ENCODE measurements around the gene TMEM267. TPM values are rescaled to one million over a fixed set of nuclear protein-coding genes. Genes with fewer than 3 reads are reported as not detected.

TMEM267 gene
- total RNA-seq, 1 experiment from 2014 or later, result 9.7 TPM

DNA sequence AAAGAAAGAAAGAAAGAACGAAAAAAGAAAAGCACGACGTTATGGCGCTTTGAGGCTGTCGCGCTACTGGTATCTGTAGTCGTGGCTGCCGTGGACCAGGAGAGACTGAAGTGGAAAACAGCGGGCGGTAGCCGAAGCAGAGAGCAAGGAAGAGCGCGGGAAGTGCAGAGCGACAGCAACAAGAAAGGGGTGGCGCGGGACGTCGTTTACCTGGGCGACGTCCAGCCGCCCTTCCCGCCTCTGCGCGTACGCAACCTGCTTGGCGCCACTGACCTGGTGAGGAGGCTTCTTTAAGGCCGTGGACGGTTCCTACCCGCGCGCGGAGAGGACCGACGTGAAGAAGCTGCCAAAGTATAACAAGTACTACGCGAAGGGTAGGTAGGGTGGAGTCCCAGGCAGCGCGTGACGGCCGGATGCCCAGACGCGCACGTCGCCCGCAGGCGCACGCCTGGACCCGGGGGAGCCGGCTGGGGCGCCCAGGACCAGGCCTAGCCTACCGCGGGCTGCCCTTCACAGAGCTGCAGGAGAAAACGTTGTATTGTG lies 86.8 kb downstream of the TMEM267 start:
- no TSS peak for BruUV-seq (replicated peaks)
- Histone ChIP-seq H3K36me3 (ENCODE audit: insufficient read depth, low read length, poor library complexity, severe bottlenecking) (no peaks in the 10 kb centered on the region), H3K27ac (ENCODE audit: low read depth, low read length, poor library complexity, severe bottlenecking) (no peak overlapping the region)

More for the DNA sequence above, 86.8 kb downstream of the TMEM267 start:
- TF ChIP-seq, protein P1, sequence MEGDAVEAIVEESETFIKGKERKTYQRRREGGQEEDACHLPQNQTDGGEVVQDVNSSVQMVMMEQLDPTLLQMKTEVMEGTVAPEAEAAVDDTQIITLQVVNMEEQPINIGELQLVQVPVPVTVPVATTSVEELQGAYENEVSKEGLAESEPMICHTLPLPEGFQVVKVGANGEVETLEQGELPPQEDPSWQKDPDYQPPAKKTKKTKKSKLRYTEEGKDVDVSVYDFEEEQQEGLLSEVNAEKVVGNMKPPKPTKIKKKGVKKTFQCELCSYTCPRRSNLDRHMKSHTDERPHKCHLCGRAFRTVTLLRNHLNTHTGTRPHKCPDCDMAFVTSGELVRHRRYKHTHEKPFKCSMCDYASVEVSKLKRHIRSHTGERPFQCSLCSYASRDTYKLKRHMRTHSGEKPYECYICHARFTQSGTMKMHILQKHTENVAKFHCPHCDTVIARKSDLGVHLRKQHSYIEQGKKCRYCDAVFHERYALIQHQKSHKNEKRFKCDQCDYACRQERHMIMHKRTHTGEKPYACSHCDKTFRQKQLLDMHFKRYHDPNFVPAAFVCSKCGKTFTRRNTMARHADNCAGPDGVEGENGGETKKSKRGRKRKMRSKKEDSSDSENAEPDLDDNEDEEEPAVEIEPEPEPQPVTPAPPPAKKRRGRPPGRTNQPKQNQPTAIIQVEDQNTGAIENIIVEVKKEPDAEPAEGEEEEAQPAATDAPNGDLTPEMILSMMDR (conservative IDR thresholded peaks at IDR 0.05; ENCODE audit: low read depth, low read length), result no peak
- no peak for TF ChIP-seq EZH2 (IDR thresholded peaks at IDR 0.05; ENCODE audit: borderline replicate concordance, low read depth, low read length, poor library complexity, severe bottlenecking)
- POLR2A ChIA-PET (ENCODE audit: low non-redundant PET), result no interaction called here
- CTCF ChIA-PET, result no interaction called here
- Histone ChIP-seq H3K4me3 (ENCODE audit: low read depth, low read length, poor library complexity, severe bottlenecking) (peak overlapping the region; percentile 46), H3K4me1 (ENCODE audit: insufficient read depth, low read length, poor library complexity, severe bottlenecking) (no peaks in the 10 kb centered on the region), H3K9me3 (ENCODE audit: low read depth, low read length, poor library complexity, severe bottlenecking) (no peaks in the 10 kb centered on the region), H3K27me3 (replicated peaks; ENCODE audit: insufficient read depth, low read depth, low read length, poor library complexity) (peaks cover 14% of the 10 kb centered on the region)
- DNase-seq (ENCODE audit: low spot score), result peak; percentile 46
- intact Hi-C loops (cut with micrococcal nuclease; ENCODE audit: unreplicated experiment), result loop anchor here (5.0 kb wide), 1 partner anchor 85 kb away; the partner anchor contains the start of gene TMEM267

Other genes with a start within 250 kb of the TMEM267 start
- 142 and 162 TPM in 2 replicates for gene HMGCS1, start 170.5 kb downstream of the TMEM267 start, total RNA-seq (2021)
- gene CCL28, start 71.5 kb downstream of the TMEM267 start, total RNA-seq (2021), result 0.32 and 0.57 TPM in 2 replicates
- gene C5orf34, start 31.3 kb upstream of the TMEM267 start, total RNA-seq (2021), result 15.0 and 17.0 TPM in 2 replicates
- gene PAIP1, start 73.2 kb upstream of the TMEM267 start, total RNA-seq (2021), result 113 and 118 TPM in 2 replicates
- 65.4 and 71.6 TPM in 2 replicates for gene NNT, start 119.3 kb upstream of the TMEM267 start, total RNA-seq (2021)

Data from A673 (cell line).